Iris pigment epithelial cell (primary cell): ENCODE results near the gene NDUFAF2.
"Not testable (repeated sequence)": the region's sequence is repeated elsewhere in the genome, so short reads cannot be mapped to it uniquely, and the experiment has no call there.

ENCODE experiments used
- DNase-seq: peaks from one replicate; pipeline ENCODE4 v3.0.0-alpha.2; 2011; ENCODE audit warnings: low read depth

NDUFAF2 gene, protein sequence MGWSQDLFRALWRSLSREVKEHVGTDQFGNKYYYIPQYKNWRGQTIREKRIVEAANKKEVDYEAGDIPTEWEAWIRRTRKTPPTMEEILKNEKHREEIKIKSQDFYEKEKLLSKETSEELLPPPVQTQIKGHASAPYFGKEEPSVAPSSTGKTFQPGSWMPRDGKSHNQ

DNA sequence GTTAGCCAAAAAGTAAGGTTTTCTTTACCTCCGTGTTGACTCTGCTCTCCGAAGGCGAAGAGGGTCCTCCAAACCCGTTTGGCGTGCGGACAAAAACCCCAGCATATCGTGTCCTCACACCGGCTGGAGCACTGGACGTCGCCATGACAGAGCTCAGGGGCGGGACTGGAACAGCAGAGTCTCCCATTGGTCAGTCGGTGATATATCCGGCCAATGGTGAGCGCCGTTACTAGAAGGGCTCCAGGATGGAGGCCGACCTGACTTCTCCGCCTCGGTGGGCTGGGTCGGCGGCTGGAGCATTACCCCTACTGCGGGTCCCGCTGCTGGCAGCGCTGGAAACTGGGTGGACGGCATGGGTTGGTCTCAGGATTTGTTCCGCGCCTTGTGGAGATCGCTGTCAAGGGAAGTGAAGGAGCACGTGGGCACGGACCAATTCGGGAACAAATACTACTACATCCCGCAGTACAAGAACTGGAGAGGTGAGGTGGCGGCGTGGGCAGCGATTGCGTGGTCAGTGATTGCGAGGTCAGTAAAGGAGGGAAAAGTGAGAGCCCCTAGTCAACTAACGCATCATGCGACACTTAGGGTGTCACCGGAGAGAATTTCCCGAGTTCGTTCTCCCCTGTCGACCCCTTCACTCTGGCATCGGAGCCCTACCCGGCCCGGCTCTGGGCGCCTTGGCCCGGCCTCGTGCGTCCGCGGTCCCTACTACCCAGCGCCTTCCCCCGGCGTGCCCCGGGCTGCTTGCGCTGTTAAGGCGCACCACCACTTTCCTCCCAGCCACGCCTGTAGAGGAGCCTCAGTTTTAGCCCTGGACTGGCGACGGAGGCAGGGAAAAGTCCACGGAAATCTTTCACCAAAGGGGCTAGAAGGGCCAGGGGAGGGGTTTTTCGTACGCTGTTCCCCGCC, at the start of gene NDUFAF2, which contains the start of gene ERCC8:
Gene NDUFAF2 (plus strand): TSS at position 302 of the 909 bp plus-strand sequence. CDS start 51 bp downstream, at position 353.
Gene ERCC8 (minus strand): TSS at position 167 of the 909 bp plus-strand sequence. CDS start 62 bp downstream, at position 105.
- peak; percentile 93 for DNase-seq

DNA sequence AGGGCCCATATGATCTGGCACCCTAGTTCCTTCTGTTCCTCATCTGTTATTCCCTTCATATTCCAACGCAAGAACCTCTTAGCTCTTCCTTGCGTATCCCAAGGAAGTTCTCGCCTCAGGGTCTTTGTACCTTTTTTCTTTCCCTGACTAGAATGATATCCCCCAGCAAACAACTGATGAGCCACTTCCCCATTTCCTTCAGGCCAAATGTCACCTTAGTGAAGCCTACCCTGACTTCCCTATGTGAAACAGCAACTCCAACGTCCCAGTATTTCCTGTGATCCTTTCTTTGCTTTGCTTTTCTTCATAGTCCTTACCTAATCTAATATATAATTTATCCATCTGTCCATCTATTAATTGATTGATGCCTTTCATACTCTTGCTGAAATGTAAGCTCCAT, 48.0 kb upstream of the NDUFAF2 start:
- DNase-seq = no peak

DNA sequence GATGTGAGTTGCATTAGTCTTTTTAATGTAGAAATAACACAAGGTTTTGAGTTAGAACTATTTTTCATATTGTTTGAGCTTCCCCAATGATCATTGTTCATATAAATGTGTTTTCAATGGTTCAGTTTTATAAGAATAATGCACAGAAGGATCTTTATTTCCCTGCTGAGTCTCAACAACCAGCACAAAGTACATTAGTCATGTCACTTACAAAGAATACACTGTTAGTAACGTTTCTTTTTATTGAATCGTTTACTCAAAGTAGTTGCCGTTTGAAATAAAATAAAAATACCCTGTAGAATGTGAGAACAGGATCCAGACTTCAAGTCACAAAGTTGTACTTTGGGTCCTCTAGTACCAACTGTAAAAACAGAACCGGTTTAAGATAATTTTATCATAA, 41.6 kb upstream of the NDUFAF2 start:
- DNase-seq = no peak

DNA sequence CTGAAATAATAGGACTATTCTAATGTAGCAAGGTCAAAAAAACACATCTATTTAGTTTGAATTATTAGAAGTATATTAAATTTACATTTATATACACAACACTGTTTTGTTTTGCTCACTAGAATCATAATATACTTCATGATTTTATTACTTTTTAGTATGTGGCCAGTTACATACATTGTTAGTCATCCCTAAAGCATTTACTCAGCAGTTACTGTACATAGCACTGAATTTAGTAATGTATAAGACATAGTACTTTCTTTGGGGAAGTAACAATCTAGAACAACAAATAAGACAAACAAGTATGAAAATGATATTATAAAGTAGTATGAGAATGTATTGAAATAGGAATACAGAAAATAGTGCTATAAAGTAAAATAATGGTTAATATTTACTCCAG, 28.4 kb upstream of the NDUFAF2 start:
- DNase-seq = peak; percentile 48

DNA sequence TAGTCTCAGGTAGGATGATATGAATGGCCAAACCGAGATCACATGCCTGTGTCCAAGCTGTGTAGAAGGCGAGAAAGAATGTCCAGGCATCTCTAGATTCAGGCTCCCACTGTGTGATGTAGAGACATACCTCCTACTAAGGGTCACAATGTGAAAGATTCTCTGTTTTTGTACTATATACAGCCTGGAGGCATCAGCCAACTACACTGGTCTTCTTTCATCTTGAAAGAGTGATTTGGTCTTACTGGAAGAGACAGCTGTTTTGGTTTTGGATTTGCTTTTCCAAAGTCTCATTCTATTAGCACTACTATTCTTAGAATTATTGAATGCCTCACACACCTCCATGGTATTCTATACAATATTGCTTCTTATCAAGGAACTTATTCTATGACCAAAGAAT, 26.5 kb upstream of the NDUFAF2 start:
- DNase-seq = no peak

DNA sequence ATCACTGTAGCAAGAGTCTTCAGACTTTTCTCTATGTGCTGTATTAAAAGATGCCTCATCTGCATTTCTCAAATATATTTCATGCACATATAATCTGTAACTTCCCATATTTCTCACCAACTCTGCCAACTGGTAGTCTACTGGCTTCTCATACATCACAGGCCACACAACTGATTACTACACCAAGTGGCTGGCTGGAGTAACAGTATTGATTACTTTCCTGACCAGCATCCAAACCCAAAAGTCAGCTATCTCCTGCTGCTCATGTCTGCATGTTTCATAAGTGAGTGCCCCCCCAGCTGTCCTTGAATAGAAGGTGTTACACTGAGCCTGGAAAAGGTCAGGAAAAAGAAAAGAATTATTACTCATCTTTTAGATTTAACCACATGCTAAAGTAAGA, 17.6 kb upstream of the NDUFAF2 start:
- DNase-seq = no peak

DNA sequence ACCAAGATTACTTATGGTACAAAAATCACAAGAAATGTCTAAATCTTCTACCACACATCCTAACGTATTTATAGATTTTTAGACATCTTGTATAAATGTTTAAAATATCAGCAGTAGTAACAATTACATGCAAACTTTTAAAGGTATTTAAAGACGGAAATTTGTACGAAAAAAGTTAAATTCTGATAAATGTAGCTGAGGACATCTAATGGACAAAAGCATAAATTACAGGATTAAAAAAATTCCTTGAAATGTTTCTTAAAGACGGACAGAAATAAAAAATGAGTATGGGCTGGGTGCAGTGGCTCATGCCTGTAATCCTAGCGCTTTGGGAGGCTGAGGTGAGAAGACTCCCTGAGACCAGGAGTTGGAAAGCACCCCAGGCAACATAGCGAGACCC, 16.0 kb upstream of the NDUFAF2 start:
- DNase-seq = peak; percentile 13

DNA sequence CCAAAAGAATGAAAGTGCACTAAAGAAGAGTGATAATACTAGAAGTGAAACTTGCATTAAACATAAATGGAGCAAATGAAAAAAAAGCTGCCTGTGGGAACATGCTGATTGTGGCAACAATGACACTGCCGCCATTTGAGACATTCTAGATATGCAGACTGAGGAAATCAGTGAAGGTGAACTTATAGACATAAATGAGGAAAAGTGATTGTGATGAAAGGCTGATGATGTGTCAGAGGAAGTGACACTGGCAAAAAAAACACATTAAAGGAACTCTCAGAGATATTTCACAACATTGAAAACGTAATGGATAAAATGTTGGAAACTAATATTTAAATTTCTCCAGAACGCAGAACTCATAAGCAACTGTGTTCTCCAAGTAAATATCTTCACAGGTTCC, 1.4 kb upstream of the NDUFAF2 start:
- DNase-seq = peak; percentile 13

DNA sequence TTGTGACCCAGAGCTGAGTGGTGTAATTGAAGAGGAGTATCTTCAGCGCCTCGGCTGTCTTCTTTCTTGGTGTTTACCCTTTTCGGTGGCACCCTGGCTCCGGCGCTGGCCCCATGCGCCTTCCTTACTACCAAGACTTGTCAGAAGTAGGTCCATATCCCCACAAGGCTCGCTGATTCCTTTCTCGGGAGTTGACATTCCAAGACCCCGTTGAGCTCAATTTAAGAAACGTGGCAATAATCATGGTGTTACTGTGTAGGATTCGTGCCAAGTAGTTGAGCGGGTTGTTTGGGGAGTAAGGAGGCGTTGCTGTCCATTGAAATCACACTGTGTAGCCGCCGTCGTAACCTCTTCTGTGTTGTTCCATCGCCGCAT, 795 bp downstream of the NDUFAF2 start:
- peak; percentile 71 for DNase-seq

DNA sequence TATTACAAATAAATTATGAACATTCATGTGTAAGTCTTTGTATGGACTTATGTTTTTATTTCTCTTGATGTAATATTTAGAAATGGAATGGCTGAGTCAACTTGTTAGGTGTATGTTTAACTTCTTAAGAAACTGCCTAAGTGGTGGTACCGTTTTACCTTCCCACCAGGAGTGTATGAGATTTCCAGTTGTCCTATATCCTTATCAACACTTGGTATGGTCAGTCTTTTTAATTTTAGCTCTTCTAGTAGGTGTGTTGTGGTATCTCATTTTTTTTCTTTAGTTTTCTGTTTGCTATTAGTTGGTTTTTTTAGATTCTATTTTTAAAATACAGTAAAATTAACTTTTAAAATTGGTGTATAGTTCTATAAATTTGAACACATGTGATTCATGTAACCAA, 3.7 kb downstream of the NDUFAF2 start:
- DNase-seq = no peak

DNA sequence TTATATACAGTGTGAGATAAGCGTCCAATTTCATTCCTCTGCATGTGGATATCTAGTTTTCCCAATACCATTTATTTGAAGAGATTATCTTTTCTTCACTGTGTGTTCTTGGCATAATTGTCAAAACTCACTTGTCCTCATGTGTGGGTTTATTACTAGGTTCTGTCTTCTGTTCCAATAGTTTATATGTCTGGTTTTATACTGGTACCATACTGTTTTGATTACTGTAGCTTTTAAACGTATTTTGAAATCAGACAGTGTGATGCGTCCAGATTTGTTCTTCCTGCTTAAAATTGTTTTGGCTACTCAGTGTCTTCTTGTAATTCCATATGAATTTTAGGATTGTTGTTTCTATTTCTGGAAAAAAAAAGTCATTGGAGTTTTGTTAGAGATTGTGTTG, 10.2 kb downstream of the NDUFAF2 start:
- no peak for DNase-seq

DNA sequence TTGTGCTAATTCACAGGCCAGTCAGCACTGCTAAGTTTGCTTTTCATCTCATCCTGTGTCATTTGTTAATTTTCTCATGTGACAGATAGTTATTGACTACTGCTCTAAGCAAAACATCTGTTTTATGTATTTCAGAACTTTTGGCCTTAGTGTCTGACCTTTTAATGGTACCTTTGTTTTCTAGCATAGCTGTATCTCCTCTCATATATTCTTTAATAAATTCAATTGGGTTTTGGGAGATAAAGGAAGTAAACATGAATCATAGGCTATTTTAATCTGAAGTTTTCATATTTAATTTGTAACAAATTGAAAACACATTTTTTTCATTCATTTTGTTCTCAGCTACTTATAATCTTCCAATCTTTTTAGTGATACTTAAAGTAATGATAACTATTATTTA, 13.1 kb downstream of the NDUFAF2 start:
- DNase-seq = no peak

DNA sequence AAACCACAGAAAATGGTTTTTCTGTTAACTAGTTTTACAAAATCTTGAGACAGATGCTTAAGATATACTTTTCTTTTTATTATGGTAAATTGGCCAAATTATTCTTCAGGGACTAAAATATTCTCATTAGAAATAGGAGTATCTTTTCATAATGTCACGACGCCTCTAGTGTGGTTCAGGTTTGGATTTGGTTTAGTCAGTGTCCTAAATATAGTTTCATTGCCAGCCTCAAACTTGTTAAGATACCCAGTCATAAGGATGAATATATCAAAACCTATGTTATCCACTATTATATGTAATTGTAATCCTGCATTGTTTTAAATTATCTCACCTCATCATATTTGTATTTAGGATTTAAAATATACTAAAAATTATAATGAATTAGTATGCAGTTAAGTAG, 13.7 kb downstream of the NDUFAF2 start:
- no peak for DNase-seq

DNA sequence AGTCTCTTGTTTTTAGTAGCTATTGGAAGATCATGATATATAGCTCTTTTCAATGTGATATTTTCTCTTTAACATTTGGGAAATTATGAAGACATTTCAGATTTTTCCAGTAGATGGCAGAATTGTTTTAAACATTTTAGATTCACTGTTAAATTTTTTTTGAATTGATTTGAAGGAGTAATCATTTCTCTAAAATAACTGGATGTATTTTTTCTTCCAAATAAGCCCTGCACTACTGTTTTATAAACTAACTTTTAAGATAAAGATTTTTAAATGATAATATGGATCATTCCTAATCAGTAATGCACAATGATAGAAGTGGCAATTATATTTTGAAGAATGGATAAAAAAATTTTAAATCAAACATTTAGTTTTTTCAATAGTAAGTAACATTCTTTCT, 14.2 kb downstream of the NDUFAF2 start:
- peak; percentile 21 for DNase-seq

DNA sequence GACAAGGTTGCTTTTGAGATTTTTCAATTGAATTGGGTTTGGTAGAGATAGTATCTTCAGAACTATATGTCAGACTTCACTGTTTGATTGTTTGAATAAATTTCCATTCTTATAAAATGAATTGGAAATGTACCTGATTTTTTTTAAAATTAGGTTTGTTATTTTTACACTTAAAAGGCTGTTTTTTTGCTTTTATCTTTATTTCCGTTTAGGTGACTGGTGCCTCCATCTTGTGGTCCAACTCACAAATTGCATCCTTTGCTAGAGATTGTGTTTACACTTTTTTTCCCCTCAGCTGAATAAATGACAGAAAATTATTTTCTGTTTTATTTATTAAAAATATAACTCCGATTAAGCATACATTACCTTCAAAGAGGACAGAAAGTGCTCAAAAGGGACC, 15.6 kb downstream of the NDUFAF2 start:
- DNase-seq = peak; percentile 55

DNA sequence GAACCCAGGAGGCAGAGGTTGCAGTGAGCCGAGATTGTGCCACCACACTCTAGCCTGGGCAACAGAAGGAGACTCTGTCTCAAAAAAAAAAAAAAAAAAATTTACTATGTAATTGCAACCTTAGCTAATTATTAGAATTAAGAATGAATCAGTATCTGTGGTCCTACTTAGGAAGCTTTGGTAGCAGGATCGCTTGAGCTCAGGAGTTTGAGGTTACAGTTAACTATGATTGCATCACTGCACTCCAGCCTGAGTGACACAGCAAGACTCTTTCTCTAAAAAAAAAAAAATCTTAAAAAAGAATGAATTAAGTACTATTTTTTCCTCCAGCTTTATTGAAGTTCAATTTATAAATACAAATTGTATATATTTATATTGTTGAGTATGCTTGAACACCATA, 16.7 kb downstream of the NDUFAF2 start:
- DNase-seq = peak; percentile 80

DNA sequence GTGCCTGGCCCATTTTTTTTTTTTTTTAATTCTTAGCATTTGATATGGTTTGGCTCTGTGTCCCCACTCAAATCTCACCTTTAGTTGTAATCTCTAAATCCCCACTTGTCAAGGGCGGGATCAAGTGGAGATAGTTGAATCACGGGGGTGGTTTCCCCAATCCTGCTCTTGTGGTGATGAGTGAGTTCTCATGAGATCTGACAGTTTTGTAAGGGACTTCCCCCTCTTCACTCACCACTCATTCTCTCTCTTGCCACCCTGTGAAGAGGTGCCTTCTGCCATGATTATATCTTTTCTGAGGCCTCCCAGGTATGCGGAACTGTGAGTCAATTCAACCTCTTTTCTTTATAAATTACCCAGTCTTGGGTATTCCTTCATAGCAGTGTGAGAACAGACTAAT, 27.2 kb downstream of the NDUFAF2 start:
- DNase-seq = no peak

DNA sequence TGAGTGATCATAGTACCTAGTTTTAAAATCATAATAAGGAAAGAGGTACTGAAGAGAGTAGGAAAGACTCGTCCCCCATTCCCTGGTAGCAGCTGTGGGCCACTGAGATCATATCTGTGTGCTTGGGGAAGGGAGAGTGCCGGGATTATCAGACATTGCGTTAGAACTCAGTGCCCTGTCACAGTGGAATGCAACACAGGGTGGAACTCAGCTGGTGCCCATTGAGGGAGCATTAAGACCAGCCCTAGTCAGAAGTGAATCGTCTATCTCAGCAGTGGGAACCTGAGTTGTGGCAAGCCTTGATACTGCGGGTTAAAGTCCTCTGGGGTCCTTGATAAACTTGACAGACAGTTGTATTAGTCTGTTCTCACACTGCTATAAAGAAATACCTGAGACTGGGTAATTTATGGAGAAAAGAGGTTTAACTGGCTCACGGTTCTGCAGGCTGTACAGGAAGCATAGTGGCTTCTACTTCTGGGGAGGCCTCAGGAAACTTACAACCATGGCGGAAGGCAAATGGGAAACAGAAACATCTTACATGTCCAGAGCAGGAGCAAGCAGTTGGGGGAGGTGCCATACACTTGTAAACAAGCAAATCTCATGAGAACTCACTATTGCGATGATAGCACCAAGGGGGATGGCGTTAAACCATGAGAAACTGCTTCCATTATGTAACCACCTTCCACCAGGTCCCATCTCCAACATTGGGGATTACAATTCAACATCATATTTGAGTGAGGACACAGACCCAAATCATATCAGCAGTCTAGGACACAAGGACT, 33.1 kb downstream of the NDUFAF2 start:
- no peak for DNase-seq

DNA sequence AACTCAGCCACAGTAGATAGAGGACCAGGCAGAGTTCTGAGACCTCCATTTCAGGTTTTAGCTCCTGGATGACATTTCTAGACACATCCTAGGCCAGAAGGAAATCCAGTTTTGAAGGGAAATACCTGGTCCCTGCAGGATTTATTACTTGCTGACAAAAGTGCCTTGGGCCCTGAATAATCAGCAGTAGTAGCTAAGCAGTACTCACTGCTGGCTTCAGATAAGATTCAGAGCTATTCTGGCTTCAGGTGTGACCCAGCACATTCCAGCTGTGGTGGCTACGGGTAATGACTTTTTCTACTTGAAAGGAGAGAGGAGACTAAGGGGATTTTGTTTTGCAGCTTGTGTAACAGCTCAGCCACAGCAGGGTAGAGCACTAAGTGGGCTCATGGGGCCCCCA, 34.0 kb downstream of the NDUFAF2 start:
- DNase-seq = no peak

DNA sequence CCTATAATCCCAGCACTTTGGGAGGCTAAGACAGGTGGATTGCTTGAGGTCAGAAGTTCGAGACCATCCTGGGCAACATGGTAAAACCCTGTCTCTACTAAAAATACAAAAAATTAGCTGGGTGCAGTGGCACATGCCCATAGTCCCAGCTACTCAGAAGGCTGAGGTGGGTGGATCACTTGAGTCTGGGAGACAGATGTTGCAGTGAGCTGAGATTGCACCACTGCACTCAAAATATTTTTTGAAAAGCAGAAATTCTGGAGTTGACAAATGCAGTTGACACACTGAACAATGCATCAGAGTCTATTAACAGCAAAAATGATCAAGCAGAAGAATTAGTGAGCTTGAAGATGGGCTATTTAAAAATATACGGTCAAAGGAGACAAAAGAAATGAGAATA, 35.5 kb downstream of the NDUFAF2 start:
- DNase-seq = no peak

DNA sequence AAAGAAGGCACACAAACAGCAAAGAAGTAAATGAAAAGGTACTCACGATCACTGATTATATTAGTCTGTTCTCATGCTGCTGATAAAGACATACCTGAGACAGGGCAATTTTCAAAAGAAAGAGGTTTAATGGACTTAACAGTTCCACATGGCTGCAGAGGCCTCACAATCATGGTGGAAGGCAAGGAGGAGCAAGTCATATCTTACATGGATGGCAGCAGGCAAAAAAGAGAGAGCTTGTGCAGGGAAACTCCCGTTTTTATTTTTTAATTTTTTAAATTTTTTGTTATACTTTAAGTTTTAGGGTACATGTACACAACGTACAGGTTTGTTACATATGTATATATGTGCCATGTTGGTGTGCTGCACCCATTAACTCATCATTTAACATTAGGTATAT, 37.1 kb downstream of the NDUFAF2 start:
- DNase-seq = not testable (repeated sequence)

DNA sequence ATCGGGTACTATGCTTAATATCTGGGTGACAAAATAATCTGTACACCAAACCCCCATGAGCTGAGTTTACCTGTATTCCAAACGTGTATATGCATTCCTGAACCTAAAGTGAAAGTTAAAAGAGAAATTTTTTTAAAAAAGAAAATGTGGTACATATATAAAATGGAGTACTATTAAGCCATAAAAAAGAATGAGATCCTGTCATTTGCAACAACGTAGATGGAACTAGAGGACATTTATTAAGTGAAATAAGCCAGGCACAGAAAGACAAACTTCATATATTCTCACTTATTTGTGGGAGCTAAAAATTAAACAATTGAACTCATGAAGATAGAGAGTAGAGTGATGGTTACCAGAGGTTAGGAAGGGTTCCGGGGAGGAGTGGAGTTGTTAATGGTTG, 44.8 kb downstream of the NDUFAF2 start:
- DNase-seq = no peak

DNA sequence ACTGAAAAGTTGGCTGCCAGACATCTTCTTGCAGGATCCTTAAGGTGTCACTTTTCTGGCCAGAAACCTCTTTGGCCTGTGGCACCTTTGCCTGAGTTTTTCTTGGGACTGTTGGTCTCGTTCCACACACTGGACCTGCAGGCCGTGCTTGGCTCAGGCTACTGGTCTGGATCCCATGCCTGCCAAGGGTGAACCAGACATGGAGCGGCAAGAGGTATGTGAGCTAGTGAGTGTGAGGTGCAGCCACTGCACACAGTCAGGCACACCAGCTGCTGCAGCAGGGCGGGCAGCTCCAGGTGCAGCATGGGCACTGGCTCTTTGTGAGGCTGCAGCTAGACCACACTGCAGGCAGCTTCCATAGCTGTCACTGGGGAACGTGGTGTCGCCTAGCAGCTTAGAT, 47.9 kb downstream of the NDUFAF2 start:
- no peak for DNase-seq
